Small intestine (tissue), 7 donors: ENCODE data around the gene LLCFC1. TPM values are rescaled to one million over a fixed set of nuclear protein-coding genes. Genes with fewer than 3 reads are reported as not detected.

ENCODE experiments used
- DNase-seq, 2 donors: peaks; one replicate each; pipeline versions ENCODE4 v3.0.0 to v3.0.0-alpha.2; 2013
- FAIRE-seq: peaks from 2 replicates; lab custom pipeline; 2012; peaks lifted over from hg19 to GRCh38; lab: Jason Lieb, UNC
- H3K27ac ChIP-seq, 3 donors: one replicate each; pipeline ENCODE4 v1.5.1; 2013; ENCODE audit warnings: low read length in 2 of 3, mild to moderate bottlenecking in 2 of 3, control low read depth in 1 of 3, inconsistent platforms in 1 of 3, low read depth in 1 of 3, moderate library complexity in 1 of 3
- H3K27me3 ChIP-seq, 3 donors: one replicate each; pipeline ENCODE4 v1.6.1; 2013; ENCODE audit warnings: low read length in 3 of 3, inconsistent platforms in 1 of 3; ENCODE audit not compliant: control insufficient read depth in 3 of 3, insufficient read depth in 3 of 3
- H3K36me3 ChIP-seq, 3 donors: one replicate each; pipeline ENCODE4 v1.6.1; 2013; ENCODE audit warnings: low read length in 3 of 3, inconsistent platforms in 1 of 3, low read depth in 1 of 3, mild to moderate bottlenecking in 1 of 3, moderate library complexity in 1 of 3; ENCODE audit not compliant: control insufficient read depth in 3 of 3, insufficient read depth in 2 of 3
- H3K4me1 ChIP-seq, 3 donors: one replicate each; pipeline ENCODE4 v1.6.1; 2013; ENCODE audit warnings: low read length in 2 of 3, inconsistent platforms in 1 of 3, low read depth in 1 of 3, mild to moderate bottlenecking in 1 of 3, moderate library complexity in 1 of 3; ENCODE audit not compliant: control insufficient read depth in 3 of 3, insufficient read depth in 2 of 3
- H3K4me3 ChIP-seq, 3 donors: one replicate each; pipeline ENCODE4 v1.5.1; 2013; ENCODE audit warnings: low read length in 3 of 3, control low read depth in 1 of 3, inconsistent platforms in 1 of 3, low read depth in 1 of 3, mild to moderate bottlenecking in 1 of 3, moderate library complexity in 1 of 3
- H3K9me3 ChIP-seq, 2 donors: one replicate each; pipeline ENCODE4 v1.6.1; 2013; ENCODE audit warnings: low read depth in 1 of 2, low read length in 1 of 2; ENCODE audit not compliant: control insufficient read depth in 2 of 2, insufficient read depth in 1 of 2
- WGBS, 3 donors: extraction: QIAGEN DNeasy Blood & Tissue Kit; methylation state at CpG; one replicate each; pipeline ENCODE4 v1.1.7; 2013; 5-methylcytosine and 5-hydroxymethylcytosine counted together
- polyA plus RNA-seq, 4 donors: library from polyadenylated mRNA; stranded (reverse) in 3 of 4; unstranded in 1 of 4; fragments of 200-250 nt in 3 of 4; fragments of 120-200 nt in 1 of 4; gene quantifications; one replicate each; pipeline versions ENCODE4 v1.2.1 to v1.2.3, GENCODE V29; 2013
- donor health status: healthy with polysubstance abuse.
- donor health status: control.
- donor health status: control.
- donor health status: Bipolar disorder and iron deficiency.
- donor health status: healthy.

Gene LLCFC1
- polyA plus RNA-seq, 4 donors = 0.19 TPM; not detected in 3

- Histone ChIP-seq H3K4me3 (no peak overlapping the region), H3K27ac (no peak overlapping the region), H3K4me1 (no peaks in the 10 kb centered on the region), H3K36me3 (peaks cover 0 to 65% (median 0%) of the 10 kb centered on the region in 3 donors), H3K27me3 (no peaks in the 10 kb centered on the region), H3K9me3 (no peaks in the 10 kb centered on the region)
- FAIRE-seq = no peak
- DNase-seq = no peak
- WGBS, 3 donors = 69 to 78% (median 71%) methylated on average over 10 of the region's 10 CpGs
Measured at GRCh38 chr7:142940966-142941535, 1.8 kb downstream of the LLCFC1 start.

DNA sequence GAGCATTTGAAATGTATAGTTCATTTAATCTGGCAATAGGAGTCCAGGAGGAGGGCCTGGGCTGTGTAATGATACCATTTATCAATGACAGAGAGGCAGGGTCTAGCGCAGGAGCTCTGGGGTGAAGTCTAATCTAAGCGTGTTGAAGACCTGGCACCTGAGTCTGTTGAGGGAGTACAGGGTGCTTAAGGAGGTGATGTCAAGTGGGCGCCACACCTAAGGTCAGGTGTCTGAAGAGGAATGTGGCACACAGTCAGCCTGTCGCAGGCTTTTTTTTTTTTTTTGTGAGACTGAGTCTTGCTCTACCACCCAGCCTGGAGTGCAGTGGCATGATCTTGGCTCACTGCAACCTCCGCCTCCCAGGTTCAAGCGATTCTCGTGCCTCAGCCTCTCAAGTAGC, 2.3 kb downstream of the LLCFC1 start:
- Histone ChIP-seq H3K9me3 (no peaks in the 10 kb centered on the region), H3K36me3 (peaks cover 0 to 69% (median 0%) of the 10 kb centered on the region in 3 donors), H3K27ac (no peak overlapping the region), H3K27me3 (no peaks in the 10 kb centered on the region), H3K4me1 (no peaks in the 10 kb centered on the region), H3K4me3 (no peak overlapping the region)
- no peak for DNase-seq
- 88 to 92% (median 91%) methylated on average over 7 of the region's 7 CpGs for WGBS, 3 donors
- no peak for FAIRE-seq

GRCh38 chr7:142942746-142943145, 3.5 kb downstream of the LLCFC1 start:
- no peaks in the 10 kb centered on the region for H3K9me3 ChIP-seq
- H3K4me3 ChIP-seq = no peak overlapping the region
- H3K27me3 ChIP-seq = no peaks in the 10 kb centered on the region
- H3K27ac ChIP-seq = no peak overlapping the region
- 89 to 97% (median 94%) methylated on average over 6 of the region's 6 CpGs for WGBS, 3 donors
- H3K4me1 ChIP-seq = no peaks in the 10 kb centered on the region
- peaks cover 0 to 75% (median 0%) of the 10 kb centered on the region in 3 donors for H3K36me3 ChIP-seq
- DNase-seq = no peak
- no peak for FAIRE-seq

- Histone ChIP-seq H3K4me1 (no peaks in the 10 kb centered on the region), H3K4me3 (no peak overlapping the region), H3K27ac (no peak overlapping the region), H3K9me3 (no peaks in the 10 kb centered on the region), H3K27me3 (no peaks in the 10 kb centered on the region), H3K36me3 (peaks cover 0 to 73% (median 0%) of the 10 kb centered on the region in 3 donors)
- 78 to 83% (median 80%) methylated on average over 7 of the region's 7 CpGs for WGBS, 3 donors
- FAIRE-seq (no peak), DNase-seq (no peak)
Measured at GRCh38 chr7:142943706-142944268, 4.5 kb downstream of the LLCFC1 start.

DNA sequence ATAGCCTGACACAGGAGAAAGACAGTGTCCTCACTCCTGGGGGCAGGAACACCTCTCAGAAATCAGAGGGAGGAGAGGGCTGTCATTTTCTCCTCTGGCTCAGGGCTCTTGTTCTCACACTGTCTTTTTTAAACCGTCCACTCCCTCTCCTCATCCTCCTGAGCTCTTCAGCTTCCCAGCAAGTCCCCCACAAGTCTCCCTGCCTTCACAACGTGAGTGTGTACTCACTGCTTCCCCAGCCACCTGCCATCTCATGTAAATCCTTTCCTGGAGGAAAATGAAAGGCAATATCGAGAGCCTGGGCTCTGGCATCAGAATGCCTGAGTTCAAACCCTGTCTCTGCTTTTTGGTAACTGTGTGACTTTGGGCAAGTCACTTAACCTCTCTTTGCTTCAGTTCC, 5.7 kb downstream of the LLCFC1 start:
- no peak for FAIRE-seq
- H3K9me3 ChIP-seq = no peaks in the 10 kb centered on the region
- peaks cover 0 to 65% (median 0%) of the 10 kb centered on the region in 3 donors for H3K36me3 ChIP-seq
- no peak for DNase-seq
- H3K4me1 ChIP-seq = no peaks in the 10 kb centered on the region
- H3K27ac ChIP-seq = no peak overlapping the region
- 51 to 64% (median 51%) methylated on average over 3 of the region's 3 CpGs for WGBS, 3 donors
- H3K4me3 ChIP-seq = no peak overlapping the region
- no peaks in the 10 kb centered on the region for H3K27me3 ChIP-seq

DNA sequence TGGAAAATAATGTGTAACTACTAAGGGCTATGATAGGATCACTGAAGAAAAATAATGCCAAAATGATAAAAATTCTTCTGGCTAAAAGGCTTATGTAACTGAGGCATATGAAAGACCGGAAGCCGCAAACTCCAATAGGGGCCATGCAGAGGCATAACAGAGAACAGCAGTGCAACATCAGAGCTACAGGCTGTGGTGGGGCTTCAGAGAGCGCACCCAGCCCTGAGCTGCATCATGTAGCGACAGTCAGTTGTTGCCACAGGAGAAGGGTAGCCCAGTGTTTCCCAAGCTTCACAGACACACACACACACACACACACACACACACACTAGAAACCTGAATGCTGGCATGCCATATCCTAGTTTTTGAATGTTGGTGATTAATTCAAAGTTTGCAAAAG, 9.3 kb downstream of the LLCFC1 start:
- peaks cover 0 to 55% (median 0%) of the 10 kb centered on the region in 3 donors for H3K36me3 ChIP-seq
- H3K27me3 ChIP-seq = peaks cover 0 to 2% (median 0%) of the 10 kb centered on the region in 3 donors
- WGBS, 3 donors = 93 to 98% (median 96%) methylated on average over 4 of the region's 4 CpGs
- no peak for DNase-seq
- H3K9me3 ChIP-seq = no peaks in the 10 kb centered on the region
- no peak for FAIRE-seq
- no peaks in the 10 kb centered on the region for H3K4me1 ChIP-seq
- no peak overlapping the region for H3K4me3 ChIP-seq
- H3K27ac ChIP-seq = no peak overlapping the region

- no peak for FAIRE-seq
- Histone ChIP-seq H3K36me3 (peaks cover 0 to 57% (median 0%) of the 10 kb centered on the region in 3 donors), H3K4me3 (no peak overlapping the region), H3K4me1 (no peaks in the 10 kb centered on the region), H3K27ac (no peak overlapping the region), H3K9me3 (peaks cover 0 to 4% of the 10 kb centered on the region in 2 donors), H3K27me3 (peaks cover 0 to 2% (median 0%) of the 10 kb centered on the region in 3 donors)
- no peak for DNase-seq
Measured at GRCh38 chr7:142950235-142950634, 11.0 kb downstream of the LLCFC1 start.

DNA sequence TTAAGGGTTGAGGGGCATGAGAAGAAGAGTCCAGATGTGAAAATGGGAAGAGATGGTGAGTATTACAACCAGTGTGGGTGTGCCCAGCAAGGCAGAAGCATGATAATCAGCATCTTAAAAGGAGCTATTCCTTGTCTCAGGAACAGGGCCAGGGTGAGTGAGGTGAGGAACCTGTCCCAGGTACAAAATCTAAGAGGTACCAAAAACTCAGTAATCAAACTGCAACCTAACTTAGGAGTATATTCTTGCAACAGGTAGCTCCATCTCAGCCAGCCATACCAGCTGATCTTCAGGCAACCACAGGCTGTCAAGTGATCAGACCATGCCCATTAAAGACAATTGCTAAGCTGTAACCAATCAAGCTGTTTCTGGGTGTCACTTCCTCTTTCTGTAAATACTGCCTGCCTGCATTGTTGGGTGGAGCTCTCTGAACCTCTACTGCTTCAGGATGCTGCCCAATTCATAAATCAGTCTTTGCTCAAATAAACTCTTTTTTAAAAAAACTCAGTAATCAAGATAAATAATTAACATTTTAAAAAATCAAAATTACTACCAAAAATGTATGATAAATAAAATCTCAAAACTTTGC, 15.5 kb downstream of the LLCFC1 start:
- FAIRE-seq = no peak
- Histone ChIP-seq H3K27ac (no peak overlapping the region), H3K9me3 (peaks cover 0 to 4% of the 10 kb centered on the region in 2 donors), H3K4me1 (peaks cover 0 to 24% (median 0%) of the 10 kb centered on the region in 3 donors), H3K36me3 (peaks cover 0 to 40% (median 0%) of the 10 kb centered on the region in 3 donors), H3K4me3 (no peak overlapping the region), H3K27me3 (peaks cover 0 to 2% (median 0%) of the 10 kb centered on the region in 3 donors)
- DNase-seq = no peak
